NCI-H146 treated with DMSO at 0.1 percent for 48 hours (cell line): Measurements from ENCODE around the gene ZNF536.

Experiments used
- DNase-seq: peaks from one replicate; lab custom pipeline; 2025; ENCODE audit not compliant: unreplicated experiment; lab: John Stamatoyannopoulos, UW

ZNF536 gene

GRCh38 chr19:30520735-30521479 is 148.7 kb downstream of the ZNF536 start:
- DNase-seq = no peak

- no peak for DNase-seq
Measured at GRCh38 chr19:30521937-30522336, 149.8 kb downstream of the ZNF536 start.

GRCh38 chr19:30522341-30522740 is 150.2 kb downstream of the ZNF536 start:
- no peak for DNase-seq

GRCh38 chr19:30523791-30524190 is 151.6 kb downstream of the ZNF536 start:
- no peak for DNase-seq

GRCh38 chr19:30525383-30525782 is 153.2 kb downstream of the ZNF536 start:
- no peak for DNase-seq

GRCh38 chr19:30528919-30529318 is 156.7 kb downstream of the ZNF536 start:
- DNase-seq = no peak

GRCh38 chr19:30529876-30530275 is 157.7 kb downstream of the ZNF536 start:
- DNase-seq = no peak

- no peak for DNase-seq
Measured at GRCh38 chr19:30530751-30531150, 158.6 kb downstream of the ZNF536 start.

GRCh38 chr19:30535011-30535410 is 162.8 kb downstream of the ZNF536 start:
- no peak for DNase-seq

GRCh38 chr19:30536975-30537374 is 164.8 kb downstream of the ZNF536 start:
- no peak for DNase-seq

GRCh38 chr19:30539315-30539714 is 167.1 kb downstream of the ZNF536 start:
- no peak for DNase-seq

- no peak for DNase-seq
Measured at GRCh38 chr19:30539981-30540380, 167.8 kb downstream of the ZNF536 start.

- DNase-seq = no peak
Measured at GRCh38 chr19:30540761-30541160, 168.6 kb downstream of the ZNF536 start.

GRCh38 chr19:30541575-30541974 is 169.4 kb downstream of the ZNF536 start:
- DNase-seq = no peak

GRCh38 chr19:30543243-30543945 is 171.2 kb downstream of the ZNF536 start:
- no peak for DNase-seq

GRCh38 chr19:30545752-30546151 is 173.6 kb downstream of the ZNF536 start:
- DNase-seq = no peak

GRCh38 chr19:30546332-30546731 is 174.1 kb downstream of the ZNF536 start:
- no peak for DNase-seq

- no peak for DNase-seq
Measured at GRCh38 chr19:30547246-30547645, 175.1 kb downstream of the ZNF536 start.

- no peak for DNase-seq
Measured at GRCh38 chr19:30549151-30549550, 177.0 kb downstream of the ZNF536 start.

- DNase-seq = no peak
Measured at GRCh38 chr19:30551271-30551670, 179.1 kb downstream of the ZNF536 start.

GRCh38 chr19:30552593-30552992 is 180.4 kb downstream of the ZNF536 start:
- DNase-seq = no peak

GRCh38 chr19:30555075-30555790 is 183.0 kb downstream of the ZNF536 start:
- DNase-seq = no peak
